ENCODE results near the gene TMEM132D. TPM values are rescaled to one million over a fixed set of nuclear protein-coding genes. Genes with fewer than 3 reads are reported as not detected.

The TMEM132D gene
- total RNA-seq, 1 donor from 2014 or later: 0.06 TPM

GRCh38 chr12:129873833-129874208 is 30.0 kb downstream of the TMEM132D start:
- no peak overlapping the region for H3K4me3 ChIP-seq (ENCODE audit: low read depth, low read length)
- no peak for TF ChIP-seq CTCF (conservative IDR thresholded peaks at IDR 0.05; ENCODE audit: low read depth, low read length)
- DNase-seq (ENCODE audit: low read depth): no peak

GRCh38 chr12:129873111-129873832 is 30.6 kb downstream of the TMEM132D start:
- H3K4me3 ChIP-seq (ENCODE audit: low read depth, low read length): no peak overlapping the region
- TF ChIP-seq CTCF (conservative IDR thresholded peaks at IDR 0.05; ENCODE audit: low read depth, low read length): no peak
- no peak for DNase-seq (ENCODE audit: low read depth)

- DNase-seq (ENCODE audit: low read depth): no peak
- no peak for TF ChIP-seq CTCF (conservative IDR thresholded peaks at IDR 0.05; ENCODE audit: low read depth, low read length)
- H3K4me3 ChIP-seq (ENCODE audit: low read depth, low read length): no peak overlapping the region
Observed at GRCh38 chr12:129871991-129872972, 31.5 kb downstream of the TMEM132D start.

GRCh38 chr12:129870796-129871195 is 33.0 kb downstream of the TMEM132D start:
- DNase-seq (ENCODE audit: low read depth): no peak
- TF ChIP-seq CTCF (conservative IDR thresholded peaks at IDR 0.05; ENCODE audit: low read depth, low read length): no peak
- H3K4me3 ChIP-seq (ENCODE audit: low read depth, low read length): no peak overlapping the region

- H3K4me3 ChIP-seq (ENCODE audit: low read depth, low read length): no peak overlapping the region
- DNase-seq (ENCODE audit: low read depth): no peak
- no peak for TF ChIP-seq CTCF (conservative IDR thresholded peaks at IDR 0.05; ENCODE audit: low read depth, low read length)
Observed at GRCh38 chr12:129870136-129870535, 33.7 kb downstream of the TMEM132D start.

- no peak for DNase-seq (ENCODE audit: low read depth)
- TF ChIP-seq CTCF (conservative IDR thresholded peaks at IDR 0.05; ENCODE audit: low read depth, low read length): no peak
- no peak overlapping the region for H3K4me3 ChIP-seq (ENCODE audit: low read depth, low read length)
Observed at GRCh38 chr12:129868575-129868974, 35.2 kb downstream of the TMEM132D start.
